Pancreas (tissue), 10 donors: ENCODE data around the gene MAP2K4. TPM values are rescaled to one million over a fixed set of nuclear protein-coding genes. Genes with fewer than 3 reads are reported as not detected.
A peak's percentile ranks its signal among the peaks of the same experiment; 100 is the strongest.

Experiments
- ATAC-seq, 4 donors: fragments of 200-7000 bp; cut with Tn5 transposase; one replicate each; pipeline versions ENCODE4 v1.8.0 to v1.9.1; 2020; ENCODE audit warnings: mild to moderate bottlenecking in 4 of 4, moderate library complexity in 4 of 4
- DNase-seq, 6 donors: peaks; one replicate each; pipeline ENCODE4 v3.0.0-alpha.2; 2020
- FAIRE-seq: peaks from 2 replicates; lab custom pipeline; 2012; peaks lifted over from hg19 to GRCh38; lab: Jason Lieb, UNC
- H3K27ac ChIP-seq, 4 donors: fragments of 200-600 bp; sonication (generic); 1 replicate in 3 of 4; 2 replicates in 1 of 4; pipeline versions ENCODE4 v1.5.0 to v1.8.0; 2020
- H3K27me3 ChIP-seq, 4 donors: fragments of 200-600 bp; one replicate each; pipeline ENCODE4 v1.8.0; 2021
- H3K36me3 ChIP-seq, 3 donors: fragments of 200-600 bp; sonication (generic) in 1 of 3; one replicate each; pipeline versions ENCODE4 v1.5.0 to v1.8.0; 2020 to 2021
- H3K4me1 ChIP-seq, 3 donors: fragments of 200-600 bp; one replicate each; pipeline ENCODE4 v1.8.0; 2021
- H3K4me3 ChIP-seq, 4 donors: fragments of 200-600 bp; sonication (generic) in 2 of 4; one replicate each; pipeline versions ENCODE4 v1.5.0 to v1.8.0; 2020 to 2021
- H3K9me3 ChIP-seq, 4 donors: fragments of 200-600 bp; one replicate each; pipeline ENCODE4 v1.8.0; 2021
- CTCF ChIP-seq, 4 donors: fragments of 200-600 bp; sonication (generic) in 3 of 4; IDR thresholded peaks; one replicate each; pipeline versions ENCODE4 v1.5.0 to v1.8.0; 2021; ENCODE audit warnings: antibody characterized with exemption in 4 of 4
- WGBS, 2 donors: extraction: QIAGEN DNeasy Blood & Tissue Kit; methylation state at CpG; one replicate each; pipeline ENCODE4 v1.1.7; 2013; 5-methylcytosine and 5-hydroxymethylcytosine counted together
- intact Hi-C, 3 donors: fragments of 100-400 bp; cut with DNase I; formaldehyde crosslinking; loops; one replicate each; pipeline versions ENCODE4 v1.11.1 to v1.14.2; 2022
- polyA plus RNA-seq, 2 donors: library from polyadenylated mRNA; stranded (reverse); fragments of 200-250 nt; gene quantifications; one replicate each; pipeline ENCODE4 v1.2.3, GENCODE V29; 2013
- total RNA-seq, 6 donors: library from RNA; stranded (reverse); fragmentation: NEBNext Ultra II Directional in 4 of 6; extraction: Animal tissue kit (Norgen Biotek cat#: 25700) in 4 of 6; gene quantifications; one replicate each; pipeline versions ENCODE4 v1.2.1 to v1.2.4, GENCODE V29; 2021 to 2023
- donor health status: healthy with polysubstance abuse.
- donor health status: DM: no; HTN: no; CAD: no; lungs with moderate emphysema.
- donor health status: DM: no; HTN: no; CAD: no.
- donor health status: control.
- donor health status: control.
- donor health status: Bipolar disorder and iron deficiency.
- donor health status: DM: yes; HTN: yes; CAD: no.
- donor health status: DM: no; HTN: no; CAD: no.
- donor health status: DM: no; HTN: no; CAD: no.
- donor health status: DM: yes; HTN: yes; CAD: no.

Gene MAP2K4
- total and polyA plus RNA-seq, 8 donors: 4.9 to 20.4 (median 12.7) TPM

GRCh38 chr17:12098568-12098967 is 77.9 kb downstream of the MAP2K4 start:
- peaks cover 0 to 3% (median 2%) of the 10 kb centered on the region in 3 donors for H3K4me1 ChIP-seq
- H3K36me3 ChIP-seq: no peaks in the 10 kb centered on the region
- intact Hi-C loops: no loop called here
- no peak overlapping the region for H3K4me3 ChIP-seq
- TF ChIP-seq CTCF (IDR thresholded peaks at IDR 0.05): no peak
- no peaks in the 10 kb centered on the region for H3K9me3 ChIP-seq
- no peak for DNase-seq
- no peak overlapping the region for H3K27ac ChIP-seq
- H3K27me3 ChIP-seq: no peaks in the 10 kb centered on the region
- no peak for FAIRE-seq
- ATAC-seq: no peak

GRCh38 chr17:12099412-12099811 is 78.7 kb downstream of the MAP2K4 start:
- H3K4me3 ChIP-seq: no peak overlapping the region
- no peak for TF ChIP-seq CTCF (IDR thresholded peaks at IDR 0.05)
- intact Hi-C loops: no loop called here
- 97 to 100% methylated on average over 1 of the region's 1 CpG for WGBS, 2 donors
- peaks cover under 1 to 5% (median 2%) of the 10 kb centered on the region in 3 donors for H3K4me1 ChIP-seq
- no peaks in the 10 kb centered on the region for H3K9me3 ChIP-seq
- no peaks in the 10 kb centered on the region for H3K27me3 ChIP-seq
- no peaks in the 10 kb centered on the region for H3K36me3 ChIP-seq
- no peak for FAIRE-seq
- no peak for ATAC-seq
- no peak for DNase-seq
- H3K27ac ChIP-seq: no peak overlapping the region

- no peaks in the 10 kb centered on the region for H3K9me3 ChIP-seq
- no peaks in the 10 kb centered on the region for H3K27me3 ChIP-seq
- FAIRE-seq: peak; percentile 17
- no peaks in the 10 kb centered on the region for H3K36me3 ChIP-seq
- no peak for DNase-seq
- TF ChIP-seq CTCF (IDR thresholded peaks at IDR 0.05): no peak
- no peak for ATAC-seq
- H3K27ac ChIP-seq: no peak overlapping the region
- intact Hi-C loops: no loop called here
- peaks cover 4 to 14% (median 10%) of the 10 kb centered on the region in 3 donors for H3K4me1 ChIP-seq
- H3K4me3 ChIP-seq: no peak overlapping the region
Observed at GRCh38 chr17:12104831-12105230, 84.2 kb downstream of the MAP2K4 start.

- intact Hi-C loops: no loop called here
- FAIRE-seq (no peak), DNase-seq (no peak), ATAC-seq (peak in 1 of 4 donors; percentile 56)
- H3K9me3 ChIP-seq: no peaks in the 10 kb centered on the region
- no peaks in the 10 kb centered on the region for H3K27me3 ChIP-seq
- no peak overlapping the region for H3K4me3 ChIP-seq
- H3K27ac ChIP-seq: no peak overlapping the region
- no peaks in the 10 kb centered on the region for H3K36me3 ChIP-seq
- TF ChIP-seq CTCF (IDR thresholded peaks at IDR 0.05): no peak
- peaks cover 4 to 14% (median 10%) of the 10 kb centered on the region in 3 donors for H3K4me1 ChIP-seq
- 58 to 68% methylated on average over 1 of the region's 1 CpG for WGBS, 2 donors
Observed at GRCh38 chr17:12107905-12108304, 87.2 kb downstream of the MAP2K4 start.

- no peak overlapping the region for H3K4me3 ChIP-seq
- ATAC-seq: no peak
- no peak for TF ChIP-seq CTCF (IDR thresholded peaks at IDR 0.05)
- no peaks in the 10 kb centered on the region for H3K9me3 ChIP-seq
- 95 to 98% methylated on average over 2 of the region's 2 CpGs for WGBS, 2 donors
- intact Hi-C loops: no loop called here
- no peak overlapping the region for H3K27ac ChIP-seq
- no peak for FAIRE-seq
- no peaks in the 10 kb centered on the region for H3K27me3 ChIP-seq
- DNase-seq: no peak
- H3K36me3 ChIP-seq: peaks cover 0 to 19% (median 4%) of the 10 kb centered on the region in 3 donors
- peaks cover 0 to 5% (median 3%) of the 10 kb centered on the region in 3 donors for H3K4me1 ChIP-seq
Observed at GRCh38 chr17:12110906-12111305, 90.2 kb downstream of the MAP2K4 start.
